Esophagus muscularis mucosa (tissue), 4 donors: ENCODE results near the gene ABCA1. TPM values are rescaled to one million over a fixed set of nuclear protein-coding genes. Genes with fewer than 3 reads are reported as not detected.

Experiments
- DNase-seq: peaks from one replicate; pipeline ENCODE4 v3.0.0-alpha.2; 2017; ENCODE audit errors: extremely low spot score
- H3K27ac ChIP-seq, 4 donors: fragments of 200-600 bp; sonication (generic); replicated peaks in 1 of 4; 1 replicate in 3 of 4; 2 replicates in 1 of 4; pipeline ENCODE4 v1.5.1; 2016 to 2019; ENCODE audit warnings: mild to moderate bottlenecking in 1 of 4
- H3K27me3 ChIP-seq, 4 donors: fragments of 200-600 bp; sonication (generic); one replicate each; pipeline versions ENCODE4 v1.5.1 to v1.6.0; 2016 to 2019
- H3K36me3 ChIP-seq, 4 donors: fragments of 200-600 bp; sonication (generic); one replicate each; pipeline ENCODE4 v1.5.1; 2016 to 2019
- H3K4me1 ChIP-seq, 4 donors: fragments of 200-600 bp; sonication (generic); one replicate each; pipeline ENCODE4 v1.5.1; 2016 to 2019
- H3K4me3 ChIP-seq, 4 donors: fragments of 200-600 bp; sonication (generic); 1 replicate in 2 of 4; 2 replicates in 2 of 4; pipeline ENCODE4 v1.5.1; 2016 to 2019; ENCODE audit warnings: mild to moderate bottlenecking in 4 of 4, moderate library complexity in 1 of 4
- H3K9me3 ChIP-seq, 4 donors: fragments of 200-600 bp; sonication (generic); 1 replicate in 3 of 4; 2 replicates in 1 of 4; pipeline ENCODE4 v1.5.1; 2016 to 2019
- EP300 ChIP-seq: sonication (generic); formaldehyde crosslinking; IDR thresholded peaks from one replicate; pipeline ENCODE4 v1.6.1; 2017; ENCODE audit warnings: antibody characterized with exemption
- POLR2A ChIP-seq: fragments of 450-650 bp; IDR thresholded peaks from one replicate; pipeline ENCODE4 v1.6.1; 2017; ENCODE audit warnings: antibody characterized with exemption, moderate library complexity, mild to moderate bottlenecking, low read depth
- POLR2AphosphoS5 ChIP-seq, 2 donors: sonication (generic); formaldehyde crosslinking; IDR thresholded peaks; one replicate each; pipeline ENCODE4 v1.6.1; 2017; ENCODE audit warnings: antibody characterized with exemption in 2 of 2
- WGBS: methylation state at CpG from one replicate; pipeline ENCODE4 v1.1.5; 2018; 5-methylcytosine and 5-hydroxymethylcytosine counted together
- intact Hi-C: fragments of 100-400 bp; cut with DNase I; formaldehyde crosslinking; loops from one replicate; pipeline ENCODE4 v1.15.1; 2023
- total RNA-seq, 4 donors: library from RNA; depleted of rRNA; stranded (reverse); fragments of >200 nt; gene quantifications; one replicate each; pipeline versions ENCODE4 v1.1.0 to v1.2.1, GENCODE V29; 2016
- TF ChIP-seq, protein P1 (sequence below), 3 experiments: fragments of 200-600 bp in 2 of 3; fragments of 450-650 bp in 1 of 3; sonication (generic) in 2 of 3; IDR thresholded peaks; one replicate each; pipeline ENCODE4 v1.5.1; 2017 to 2019; ENCODE audit warnings: antibody characterized with exemption in 3 of 3, mild to moderate bottlenecking in 2 of 3, moderate library complexity in 1 of 3

ABCA1 gene
- total RNA-seq, 4 donors from 2014 or later = 47.8 to 73.9 (median 54.7) TPM

- Histone ChIP-seq H3K27me3 (no peaks in the 10 kb centered on the region), H3K27ac (peak overlapping the region; percentile 30 to 80 (median 64)), H3K9me3 (no peaks in the 10 kb centered on the region), H3K36me3 (peaks cover 0 to 43% (median 20%) of the 10 kb centered on the region in 4 donors), H3K4me3 (no peak overlapping the region), H3K4me1 (peaks cover 46 to 90% (median 71%) of the 10 kb centered on the region in 4 donors)
- intact Hi-C loops = loop anchor here (5.0 kb wide), 2 partner anchors 59 to 289 kb away; partner anchors contain the start of gene ABCA1
- DNase-seq = no peak
- TF ChIP-seq POLR2AphosphoS5 (IDR thresholded peaks at IDR 0.05) (no peak), EP300 (no peak), POLR2A (no peak)
- TF ChIP-seq, protein P1, sequence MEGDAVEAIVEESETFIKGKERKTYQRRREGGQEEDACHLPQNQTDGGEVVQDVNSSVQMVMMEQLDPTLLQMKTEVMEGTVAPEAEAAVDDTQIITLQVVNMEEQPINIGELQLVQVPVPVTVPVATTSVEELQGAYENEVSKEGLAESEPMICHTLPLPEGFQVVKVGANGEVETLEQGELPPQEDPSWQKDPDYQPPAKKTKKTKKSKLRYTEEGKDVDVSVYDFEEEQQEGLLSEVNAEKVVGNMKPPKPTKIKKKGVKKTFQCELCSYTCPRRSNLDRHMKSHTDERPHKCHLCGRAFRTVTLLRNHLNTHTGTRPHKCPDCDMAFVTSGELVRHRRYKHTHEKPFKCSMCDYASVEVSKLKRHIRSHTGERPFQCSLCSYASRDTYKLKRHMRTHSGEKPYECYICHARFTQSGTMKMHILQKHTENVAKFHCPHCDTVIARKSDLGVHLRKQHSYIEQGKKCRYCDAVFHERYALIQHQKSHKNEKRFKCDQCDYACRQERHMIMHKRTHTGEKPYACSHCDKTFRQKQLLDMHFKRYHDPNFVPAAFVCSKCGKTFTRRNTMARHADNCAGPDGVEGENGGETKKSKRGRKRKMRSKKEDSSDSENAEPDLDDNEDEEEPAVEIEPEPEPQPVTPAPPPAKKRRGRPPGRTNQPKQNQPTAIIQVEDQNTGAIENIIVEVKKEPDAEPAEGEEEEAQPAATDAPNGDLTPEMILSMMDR (IDR thresholded peaks at IDR 0.05) = no peak
- WGBS = 74% methylated on average over 8 of the region's 8 CpGs
These were observed 59.7 kb downstream of the ABCA1 start for GRCh38 chr9:104868303-104868686.

- peaks cover 39 to 75% (median 60%) of the 10 kb centered on the region in 4 donors for H3K4me1 ChIP-seq
- no peak for DNase-seq
- H3K4me3 ChIP-seq = no peak overlapping the region
- peaks cover 4 to 48% (median 26%) of the 10 kb centered on the region in 4 donors for H3K36me3 ChIP-seq
- intact Hi-C loops = loop anchor here (5.0 kb wide), 2 partner anchors 61 to 291 kb away; partner anchors contain the start of gene ABCA1
- no peak for TF ChIP-seq POLR2AphosphoS5 (IDR thresholded peaks at IDR 0.05)
- TF ChIP-seq EP300 = no peak
- TF ChIP-seq POLR2A = no peak
- TF ChIP-seq, protein P1 (IDR thresholded peaks at IDR 0.05) = no peak
- H3K27me3 ChIP-seq = no peaks in the 10 kb centered on the region
- H3K9me3 ChIP-seq = no peaks in the 10 kb centered on the region
- H3K27ac ChIP-seq = no peak overlapping the region
- 100% methylated on average over 1 of the region's 1 CpG for WGBS
These were observed 61.8 kb downstream of the ABCA1 start for GRCh38 chr9:104866191-104866590.

DNA sequence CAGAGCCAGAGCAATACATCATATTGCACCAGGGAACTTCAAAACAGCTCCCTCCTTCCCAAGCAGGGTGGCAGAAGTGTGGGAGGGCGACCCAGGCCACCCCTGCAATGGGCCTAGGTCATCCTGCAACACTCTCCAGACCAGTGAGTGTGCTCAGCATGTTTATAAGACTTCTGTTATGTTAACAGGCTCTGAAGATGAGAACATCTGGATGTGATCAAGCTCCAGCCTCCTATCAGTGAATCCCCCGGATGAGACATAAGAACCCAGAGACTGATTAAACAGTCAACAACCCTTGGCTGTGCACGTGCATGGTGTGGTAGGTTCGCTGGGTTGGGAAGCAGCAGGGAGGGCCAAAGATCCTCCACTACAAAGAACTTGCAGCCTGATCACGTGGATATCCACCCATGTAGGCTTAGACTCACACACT, 63.3 kb downstream of the ABCA1 start:
- no peak for DNase-seq
- TF ChIP-seq POLR2AphosphoS5 (IDR thresholded peaks at IDR 0.05) (peak in 1 of 2 donors; percentile 12), POLR2A (no peak)
- no peaks in the 10 kb centered on the region for H3K9me3 ChIP-seq
- H3K27me3 ChIP-seq = no peaks in the 10 kb centered on the region
- H3K36me3 ChIP-seq = peaks cover 13 to 59% (median 35%) of the 10 kb centered on the region in 4 donors
- H3K4me1 ChIP-seq = peaks cover 34 to 66% (median 60%) of the 10 kb centered on the region in 4 donors
- peak overlapping the region in 3 of 4 donors; percentile 7 to 56 (median 56) for H3K27ac ChIP-seq
- intact Hi-C loops = loop anchor here (5.0 kb wide), 3 partner anchors 63 to 553 kb away; partner anchors contain the start of gene ABCA1
- no peak overlapping the region for H3K4me3 ChIP-seq
- 50% methylated on average over 5 of the region's 5 CpGs for WGBS

DNA sequence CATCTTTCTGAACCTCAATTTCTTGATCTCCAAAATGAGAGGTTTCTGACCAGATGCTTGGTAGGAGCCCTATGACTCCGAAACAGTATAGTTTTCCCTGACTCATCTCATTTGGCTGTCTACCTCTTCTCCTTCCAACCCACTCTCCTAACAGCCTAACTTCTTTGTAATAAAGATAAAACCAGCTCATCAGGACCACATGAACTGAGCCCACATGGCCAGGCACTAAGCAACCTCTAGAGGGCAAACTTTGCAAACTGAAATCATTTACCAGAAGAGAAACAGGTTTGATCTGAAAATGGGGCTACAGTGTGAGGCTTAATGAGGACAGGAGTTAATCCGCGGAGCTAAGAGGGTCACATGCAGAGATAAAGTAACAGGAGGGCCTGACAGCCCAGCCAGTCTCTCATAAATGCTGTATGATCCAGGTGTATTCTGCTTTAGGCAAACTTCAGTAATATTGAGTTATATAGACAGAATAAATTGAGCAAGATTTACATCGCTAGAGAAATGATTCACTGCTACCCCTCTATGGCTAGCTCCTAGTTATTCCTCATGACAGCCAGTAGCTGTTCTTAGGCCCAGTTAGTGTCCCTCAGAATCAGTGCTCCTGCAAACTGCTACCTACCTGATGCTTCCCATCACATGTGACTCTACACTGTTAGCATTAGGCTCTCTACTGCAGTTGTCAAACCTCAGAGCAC, 64.6 kb downstream of the ABCA1 start:
- intact Hi-C loops = loop anchor here (5.0 kb wide), 1 partner anchor 554 kb away; no protein-coding TSS in a partner anchor
- Histone ChIP-seq H3K27me3 (no peaks in the 10 kb centered on the region), H3K9me3 (no peaks in the 10 kb centered on the region), H3K4me1 (peaks cover 20 to 66% (median 59%) of the 10 kb centered on the region in 4 donors), H3K27ac (peak overlapping the region; percentile 7 to 56 (median 26)), H3K4me3 (no peak overlapping the region), H3K36me3 (peaks cover 19 to 71% (median 38%) of the 10 kb centered on the region in 4 donors)
- TF ChIP-seq EP300 (no peak), POLR2A (no peak), POLR2AphosphoS5 (IDR thresholded peaks at IDR 0.05) (no peak)
- TF ChIP-seq, protein P1 (IDR thresholded peaks at IDR 0.05) = peak; percentile 55 to 82 (median 63)
- 31% methylated on average over 4 of the region's 4 CpGs for whole genome bisulfite sequencing
- DNase-seq = no peak

DNA sequence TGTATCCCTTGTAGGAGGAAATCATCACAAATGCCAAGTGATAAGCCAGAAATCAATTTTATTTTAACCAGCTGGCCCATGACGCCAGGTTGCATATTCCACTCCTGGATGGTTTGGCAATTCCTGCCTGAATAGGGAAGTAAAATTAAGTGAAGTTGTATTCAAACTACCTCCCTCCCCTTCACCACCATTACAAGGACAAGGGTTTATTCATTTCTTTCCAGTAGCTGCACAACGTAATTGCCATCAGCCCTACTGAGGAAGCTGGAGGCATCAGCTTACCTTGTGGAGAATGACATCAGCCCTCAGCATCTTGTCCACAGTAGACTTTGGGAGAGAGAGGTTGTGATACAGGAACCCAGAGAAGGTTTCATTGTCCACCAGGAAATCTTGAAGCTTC, 66.6 kb downstream of the ABCA1 start:
- intact Hi-C loops = loop anchor here (5.0 kb wide), 1 partner anchor 556 kb away; no protein-coding TSS in a partner anchor
- Histone ChIP-seq H3K4me3 (no peak overlapping the region), H3K4me1 (peaks cover 18 to 76% (median 68%) of the 10 kb centered on the region in 4 donors), H3K9me3 (no peaks in the 10 kb centered on the region), H3K36me3 (peaks cover 21 to 71% (median 47%) of the 10 kb centered on the region in 4 donors), H3K27me3 (no peaks in the 10 kb centered on the region), H3K27ac (peak overlapping the region in 2 of 4 donors; percentile 24 to 32)
- no peak for DNase-seq
- TF ChIP-seq POLR2AphosphoS5 (IDR thresholded peaks at IDR 0.05) (no peak), POLR2A (no peak)
- 63% methylated on average over 2 of the region's 2 CpGs for WGBS
